Neural progenitor cell (in vitro differentiated cells): ENCODE results near the gene FYB1. TPM values are rescaled to one million over a fixed set of nuclear protein-coding genes. Genes with fewer than 3 reads are reported as not detected.

Source experiments
- DNase-seq: peaks from one replicate; pipeline ENCODE4 v3.0.0-alpha.2; 2016; ENCODE audit warnings: low spot score
- H2AFZ ChIP-seq: fragments of 200-600 bp; sonication (generic); replicated peaks from 2 replicates; pipeline ENCODE4 v1.6.1; 2016; ENCODE audit warnings: antibody characterized with exemption
- H3F3A ChIP-seq: fragments of 200-600 bp; sonication (generic); 2 replicates; pipeline ENCODE4 v1.6.1; 2016; ENCODE audit warnings: antibody characterized with exemption, low read depth
- H3K27ac ChIP-seq: fragments of 200-600 bp; sonication (generic); 2 replicates; pipeline ENCODE4 v1.5.1; 2016; ENCODE audit warnings: mild to moderate bottlenecking
- H3K27me3 ChIP-seq: fragments of 200-600 bp; sonication (generic); 2 replicates; pipeline ENCODE4 v1.6.1; 2016; ENCODE audit warnings: mild to moderate bottlenecking, moderate library complexity
- H3K36me3 ChIP-seq: fragments of 200-600 bp; sonication (generic); 2 replicates; pipeline ENCODE4 v1.5.1; 2016
- H3K4me1 ChIP-seq: fragments of 200-600 bp; sonication (generic); 2 replicates; pipeline ENCODE4 v1.6.1; 2016; ENCODE audit warnings: mixed run types
- H3K4me2 ChIP-seq: fragments of 200-600 bp; sonication (generic); 2 replicates; pipeline ENCODE4 v1.6.1; 2016
- H3K4me3 ChIP-seq: fragments of 200-600 bp; sonication (generic); 2 replicates; pipeline ENCODE4 v1.5.1; 2016
- H3K79me2 ChIP-seq: fragments of 200-600 bp; sonication (generic); 2 replicates; pipeline ENCODE4 v1.6.1; 2016; ENCODE audit warnings: low read depth
- H3K9ac ChIP-seq: fragments of 200-600 bp; sonication (generic); 2 replicates; pipeline ENCODE4 v1.6.1; 2016
- H3K9me3 ChIP-seq: fragments of 200-600 bp; sonication (generic); 2 replicates; pipeline ENCODE4 v1.5.1; 2016; ENCODE audit warnings: low read depth
- H4K20me1 ChIP-seq: fragments of 200-600 bp; sonication (generic); 2 replicates; pipeline ENCODE4 v1.6.1; 2016; ENCODE audit warnings: low read depth
- H3K27ac Mint-ChIP-seq: 3 replicates; pipeline ENCODE4 v1.8.0; 2021; ENCODE audit warnings: mixed read lengths
- H3K27me3 Mint-ChIP-seq: 2 replicates; pipeline ENCODE4 v1.8.0; 2022; ENCODE audit warnings: low read depth, mild to moderate bottlenecking, inconsistent platforms, moderate library complexity, mixed read lengths; ENCODE audit not compliant: insufficient read depth
- H3K36me3 Mint-ChIP-seq: 3 replicates; pipeline ENCODE4 v1.8.0; 2021; ENCODE audit warnings: mixed read lengths
- H3K4me1 Mint-ChIP-seq: 3 replicates; pipeline ENCODE4 v1.8.0; 2021; ENCODE audit warnings: mixed read lengths
- H3K4me3 Mint-ChIP-seq: 3 replicates; pipeline ENCODE4 v1.8.0; 2021; ENCODE audit warnings: mild to moderate bottlenecking, moderate library complexity, mixed read lengths
- H3K9me3 Mint-ChIP-seq: 3 replicates; pipeline ENCODE4 v1.8.0; 2020; ENCODE audit warnings: mixed read lengths
- EZH2 ChIP-seq: fragments of 200-600 bp; sonication (generic); IDR thresholded peaks from 2 replicates; pipeline ENCODE4 v1.6.1; 2017; ENCODE audit warnings: antibody characterized with exemption, mild to moderate bottlenecking, moderate library complexity
- EZH2phosphoT487 ChIP-seq: fragments of 200-600 bp; sonication (generic); IDR thresholded peaks from 2 replicates; pipeline ENCODE4 v1.6.1; 2017; ENCODE audit warnings: antibody characterized with exemption
- total RNA-seq: library from RNA; depleted of rRNA; stranded (reverse); fragments of >200 nt; gene quantifications from 2 replicates; pipeline ENCODE4 v1.2.3, GENCODE V29; 2015; ENCODE audit warnings: low replicate concordance
- TF ChIP-seq, protein P1 (sequence below): fragments of 200-600 bp; sonication (generic); IDR thresholded peaks from 2 replicates; pipeline ENCODE4 v1.5.1; 2017; ENCODE audit warnings: antibody characterized with exemption, mild to moderate bottlenecking

FYB1 gene
- total RNA-seq, 1 donor from 2014 or later, result not detected

GRCh38 chr5:39158786-39159185 is 60.6 kb downstream of the FYB1 start:
- TF ChIP-seq EZH2phosphoT487 (no peak), EZH2 (no peak)
- TF ChIP-seq, protein P1, sequence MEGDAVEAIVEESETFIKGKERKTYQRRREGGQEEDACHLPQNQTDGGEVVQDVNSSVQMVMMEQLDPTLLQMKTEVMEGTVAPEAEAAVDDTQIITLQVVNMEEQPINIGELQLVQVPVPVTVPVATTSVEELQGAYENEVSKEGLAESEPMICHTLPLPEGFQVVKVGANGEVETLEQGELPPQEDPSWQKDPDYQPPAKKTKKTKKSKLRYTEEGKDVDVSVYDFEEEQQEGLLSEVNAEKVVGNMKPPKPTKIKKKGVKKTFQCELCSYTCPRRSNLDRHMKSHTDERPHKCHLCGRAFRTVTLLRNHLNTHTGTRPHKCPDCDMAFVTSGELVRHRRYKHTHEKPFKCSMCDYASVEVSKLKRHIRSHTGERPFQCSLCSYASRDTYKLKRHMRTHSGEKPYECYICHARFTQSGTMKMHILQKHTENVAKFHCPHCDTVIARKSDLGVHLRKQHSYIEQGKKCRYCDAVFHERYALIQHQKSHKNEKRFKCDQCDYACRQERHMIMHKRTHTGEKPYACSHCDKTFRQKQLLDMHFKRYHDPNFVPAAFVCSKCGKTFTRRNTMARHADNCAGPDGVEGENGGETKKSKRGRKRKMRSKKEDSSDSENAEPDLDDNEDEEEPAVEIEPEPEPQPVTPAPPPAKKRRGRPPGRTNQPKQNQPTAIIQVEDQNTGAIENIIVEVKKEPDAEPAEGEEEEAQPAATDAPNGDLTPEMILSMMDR, result no peak
- Histone ChIP-seq H3K9me3 (no peaks in the 10 kb centered on the region), H3K79me2 (no peaks in the 10 kb centered on the region), H3K9ac (no peak overlapping the region), H3K4me2 (no peak overlapping the region), H4K20me1 (no peaks in the 10 kb centered on the region), H3K4me3 (no peak overlapping the region), H2AFZ (no peak overlapping the region), H3F3A (no peaks in the 10 kb centered on the region), H3K36me3 (no peaks in the 10 kb centered on the region), H3K27me3 (no peaks in the 10 kb centered on the region), H3K27ac (no peak overlapping the region), H3K4me1 (no peaks in the 10 kb centered on the region)
- Mint-ChIP-seq H3K9me3 (no peaks in the 10 kb centered on the region), H3K4me3 (no peak overlapping the region), H3K27ac (no peak overlapping the region), H3K36me3 (no peaks in the 10 kb centered on the region), H3K4me1 (peaks cover under 1% of the 10 kb centered on the region), H3K27me3 (peaks cover 3% of the 10 kb centered on the region)
- no peak for DNase-seq

DNA sequence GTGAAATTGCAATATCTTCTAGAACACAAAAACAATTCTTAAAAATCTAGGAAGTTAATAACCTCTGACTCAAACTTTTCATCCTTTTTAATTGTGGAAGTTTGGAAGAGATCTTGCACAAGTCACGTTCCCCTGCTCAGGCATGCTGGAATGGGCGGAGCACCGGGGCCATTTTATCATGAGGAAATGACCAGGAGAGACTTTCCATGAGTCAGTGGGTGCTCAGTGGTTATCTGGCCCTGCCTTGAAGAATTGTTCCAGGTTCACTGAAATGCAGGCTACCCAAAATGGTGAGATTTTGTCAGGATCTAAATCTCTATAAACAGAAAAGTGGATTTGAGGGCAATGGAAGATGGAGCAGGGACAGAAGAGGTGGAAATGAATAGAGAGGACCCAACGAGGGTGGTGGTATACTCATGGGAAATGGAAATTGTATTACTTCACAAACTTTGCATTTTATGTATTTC is 61.2 kb downstream of the FYB1 start:
- Histone ChIP-seq H3K4me2 (no peak overlapping the region), H3K9ac (no peak overlapping the region), H3K27me3 (no peaks in the 10 kb centered on the region), H3K36me3 (no peaks in the 10 kb centered on the region), H3F3A (no peaks in the 10 kb centered on the region), H2AFZ (no peak overlapping the region), H3K9me3 (no peaks in the 10 kb centered on the region), H3K4me1 (no peaks in the 10 kb centered on the region), H3K27ac (no peak overlapping the region), H3K79me2 (no peaks in the 10 kb centered on the region), H3K4me3 (no peak overlapping the region), H4K20me1 (no peaks in the 10 kb centered on the region)
- H3K4me3 Mint-ChIP-seq, result no peak overlapping the region
- H3K27me3 Mint-ChIP-seq, result peaks cover 3% of the 10 kb centered on the region
- H3K36me3 Mint-ChIP-seq, result no peaks in the 10 kb centered on the region
- H3K27ac Mint-ChIP-seq, result no peak overlapping the region
- TF ChIP-seq EZH2phosphoT487 (no peak), EZH2 (no peak)
- TF ChIP-seq, protein P1, result no peak
- no peak for DNase-seq
- no peaks in the 10 kb centered on the region for H3K4me1 Mint-ChIP-seq
- no peaks in the 10 kb centered on the region for H3K9me3 Mint-ChIP-seq

- no peak overlapping the region for H3K4me2 ChIP-seq
- H3F3A ChIP-seq, result no peaks in the 10 kb centered on the region
- no peaks in the 10 kb centered on the region for H3K36me3 ChIP-seq
- H4K20me1 ChIP-seq, result no peaks in the 10 kb centered on the region
- no peaks in the 10 kb centered on the region for H3K9me3 Mint-ChIP-seq
- H3K27me3 ChIP-seq, result no peaks in the 10 kb centered on the region
- DNase-seq, result no peak
- no peak overlapping the region for H3K9ac ChIP-seq
- no peak overlapping the region for H3K27ac ChIP-seq
- no peaks in the 10 kb centered on the region for H3K4me1 ChIP-seq
- H3K27me3 Mint-ChIP-seq, result peaks cover 3% of the 10 kb centered on the region
- TF ChIP-seq EZH2 (no peak), EZH2phosphoT487 (no peak)
- TF ChIP-seq, protein P1, result no peak
- H3K79me2 ChIP-seq, result no peaks in the 10 kb centered on the region
- H3K9me3 ChIP-seq, result no peaks in the 10 kb centered on the region
- H3K4me3 ChIP-seq, result no peak overlapping the region
- H3K36me3 Mint-ChIP-seq, result no peaks in the 10 kb centered on the region
- no peaks in the 10 kb centered on the region for H3K4me1 Mint-ChIP-seq
- H3K4me3 Mint-ChIP-seq, result no peak overlapping the region
- H2AFZ ChIP-seq, result no peak overlapping the region
- no peak overlapping the region for H3K27ac Mint-ChIP-seq
Observed at GRCh38 chr5:39157701-39158100, 61.7 kb downstream of the FYB1 start.
